ENCODE measurements around the gene FOXE1. TPM values are rescaled to one million over a fixed set of nuclear protein-coding genes. Genes with fewer than 3 reads are reported as not detected.

FOXE1 gene
- total and polyA plus RNA-seq, 2 donors (not counting 1 experiment from before 2014, with no cell fraction given): 2.0 TPM; not detected in 1

DNA sequence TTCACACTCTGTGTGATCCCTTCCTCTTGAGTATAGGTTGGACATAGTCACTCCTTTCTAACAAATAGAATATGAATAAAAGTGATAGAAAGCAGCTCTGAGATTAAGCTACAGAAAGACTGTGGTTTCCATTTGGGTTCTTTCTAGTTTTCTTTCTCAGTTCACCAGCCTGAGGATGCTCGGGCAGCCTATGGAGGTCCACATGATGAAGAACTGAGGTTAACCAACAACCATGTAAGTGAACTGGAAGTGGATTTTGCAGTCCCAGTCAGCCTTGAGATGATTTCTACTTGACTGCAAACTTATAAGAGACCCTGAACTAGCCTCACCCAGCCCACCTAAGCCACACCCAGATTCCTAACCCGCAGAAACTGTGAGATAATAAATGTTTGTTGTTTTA is 10.1 kb upstream of the FOXE1 start:
- DNase-seq (ENCODE audit: low read depth in 2 of 2): no peak
- no peak overlapping the region for H3K9ac ChIP-seq (ENCODE audit: insufficient read depth, low read length)
- no peaks in the 10 kb centered on the region for H4K20me1 ChIP-seq (ENCODE audit: control insufficient read depth, extremely low read depth, insufficient read depth, low read length)
- TF ChIP-seq EZH2 (IDR thresholded peaks at IDR 0.05; ENCODE audit: low read length, missing control alignments): no peak
- TF ChIP-seq, protein P1, sequence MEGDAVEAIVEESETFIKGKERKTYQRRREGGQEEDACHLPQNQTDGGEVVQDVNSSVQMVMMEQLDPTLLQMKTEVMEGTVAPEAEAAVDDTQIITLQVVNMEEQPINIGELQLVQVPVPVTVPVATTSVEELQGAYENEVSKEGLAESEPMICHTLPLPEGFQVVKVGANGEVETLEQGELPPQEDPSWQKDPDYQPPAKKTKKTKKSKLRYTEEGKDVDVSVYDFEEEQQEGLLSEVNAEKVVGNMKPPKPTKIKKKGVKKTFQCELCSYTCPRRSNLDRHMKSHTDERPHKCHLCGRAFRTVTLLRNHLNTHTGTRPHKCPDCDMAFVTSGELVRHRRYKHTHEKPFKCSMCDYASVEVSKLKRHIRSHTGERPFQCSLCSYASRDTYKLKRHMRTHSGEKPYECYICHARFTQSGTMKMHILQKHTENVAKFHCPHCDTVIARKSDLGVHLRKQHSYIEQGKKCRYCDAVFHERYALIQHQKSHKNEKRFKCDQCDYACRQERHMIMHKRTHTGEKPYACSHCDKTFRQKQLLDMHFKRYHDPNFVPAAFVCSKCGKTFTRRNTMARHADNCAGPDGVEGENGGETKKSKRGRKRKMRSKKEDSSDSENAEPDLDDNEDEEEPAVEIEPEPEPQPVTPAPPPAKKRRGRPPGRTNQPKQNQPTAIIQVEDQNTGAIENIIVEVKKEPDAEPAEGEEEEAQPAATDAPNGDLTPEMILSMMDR (conservative IDR thresholded peaks at IDR 0.05 in 1 of 2, IDR thresholded peaks at IDR 0.05 in 1 of 2; ENCODE audit: low read depth in 1 of 2, low read length in 2 of 2): no peak
- peaks cover 19% of the 10 kb centered on the region for H3K27me3 ChIP-seq (ENCODE audit: control insufficient read depth, insufficient read depth, low read length)
- no peak overlapping the region for H3K4me2 ChIP-seq (ENCODE audit: extremely low read depth, insufficient read depth, low read length)
- H3K36me3 ChIP-seq (ENCODE audit: control insufficient read depth, insufficient read depth, low read length): no peaks in the 10 kb centered on the region
- H3K4me1 ChIP-seq (ENCODE audit: control insufficient read depth, extremely low read depth, insufficient read depth, low read length): no peaks in the 10 kb centered on the region
- no peak overlapping the region for H2AFZ ChIP-seq (ENCODE audit: low read length)
- no peaks in the 10 kb centered on the region for H3K9me3 ChIP-seq (ENCODE audit: control insufficient read depth, insufficient read depth, low read depth, low read length)
- no peak overlapping the region for H3K4me3 ChIP-seq (replicated peaks in 1 of 4; ENCODE audit: control extremely low read depth in 1 of 4, insufficient read depth in 1 of 4, low read depth in 3 of 4, low read length in 4 of 4)
- H3K79me2 ChIP-seq (ENCODE audit: control insufficient read depth, insufficient read depth, low read length): no peaks in the 10 kb centered on the region
- no peak overlapping the region for H3K27ac ChIP-seq (ENCODE audit: insufficient read depth, low read length)

DNA sequence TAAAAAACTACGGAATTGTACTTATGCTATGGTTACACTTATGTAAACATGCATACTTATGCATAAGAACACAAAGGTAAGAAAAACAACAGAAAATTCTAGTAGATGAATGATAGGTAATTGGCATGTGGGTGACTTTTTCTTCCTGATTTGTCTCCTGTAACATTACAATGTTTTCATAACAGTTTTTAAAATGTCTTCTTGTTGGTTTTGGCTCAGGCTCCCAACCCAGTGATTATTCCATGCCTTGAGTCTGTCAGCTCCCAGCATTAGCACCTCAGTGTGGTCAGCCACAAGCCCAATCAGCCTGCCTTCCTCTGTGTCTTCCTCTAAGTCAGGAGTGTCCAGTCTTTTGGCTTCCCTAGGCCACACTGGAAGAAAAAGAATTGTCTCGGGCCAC is 7.9 kb upstream of the FOXE1 start:
- H3K27ac ChIP-seq (ENCODE audit: insufficient read depth, low read length): no peak overlapping the region
- no peaks in the 10 kb centered on the region for H4K20me1 ChIP-seq (ENCODE audit: control insufficient read depth, extremely low read depth, insufficient read depth, low read length)
- H2AFZ ChIP-seq (ENCODE audit: low read length): no peak overlapping the region
- TF ChIP-seq, protein P1 (conservative IDR thresholded peaks at IDR 0.05 in 1 of 2, IDR thresholded peaks at IDR 0.05 in 1 of 2; ENCODE audit: low read depth in 1 of 2, low read length in 2 of 2): no peak
- no peak for TF ChIP-seq EZH2 (IDR thresholded peaks at IDR 0.05; ENCODE audit: low read length, missing control alignments)
- H3K9me3 ChIP-seq (ENCODE audit: control insufficient read depth, insufficient read depth, low read depth, low read length): no peaks in the 10 kb centered on the region
- no peak overlapping the region for H3K9ac ChIP-seq (ENCODE audit: insufficient read depth, low read length)
- peak in 1 of 2 donors; percentile 68 for DNase-seq (ENCODE audit: low read depth in 2 of 2)
- peaks cover 41% of the 10 kb centered on the region for H3K27me3 ChIP-seq (ENCODE audit: control insufficient read depth, insufficient read depth, low read length)
- H3K36me3 ChIP-seq (ENCODE audit: control insufficient read depth, insufficient read depth, low read length): no peaks in the 10 kb centered on the region
- no peak overlapping the region for H3K4me2 ChIP-seq (ENCODE audit: extremely low read depth, insufficient read depth, low read length)
- no peak overlapping the region for H3K4me3 ChIP-seq (replicated peaks in 1 of 4; ENCODE audit: control extremely low read depth in 1 of 4, insufficient read depth in 1 of 4, low read depth in 3 of 4, low read length in 4 of 4)
- H3K79me2 ChIP-seq (ENCODE audit: control insufficient read depth, insufficient read depth, low read length): no peaks in the 10 kb centered on the region
- no peaks in the 10 kb centered on the region for H3K4me1 ChIP-seq (ENCODE audit: control insufficient read depth, extremely low read depth, insufficient read depth, low read length)

DNA sequence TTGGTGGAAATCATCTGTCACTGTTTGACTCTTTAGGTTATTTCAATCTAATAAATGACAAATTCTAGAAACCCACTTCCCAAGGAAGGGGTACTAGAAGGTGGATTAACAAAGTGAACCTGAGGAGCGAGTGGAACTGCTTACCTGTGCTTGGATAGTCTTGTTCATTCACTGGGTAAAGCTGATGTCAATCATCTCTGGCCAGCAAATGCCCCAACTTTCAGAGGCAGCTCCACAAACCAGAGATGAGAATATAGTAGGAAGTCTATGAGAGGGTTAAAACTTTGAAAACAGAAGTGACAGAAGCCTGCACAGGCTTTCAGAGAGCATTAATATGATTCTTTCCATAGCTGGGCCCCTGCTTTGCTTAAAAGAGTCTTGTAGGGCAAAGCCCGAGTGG is 7.3 kb upstream of the FOXE1 start:
- Histone ChIP-seq H3K79me2 (ENCODE audit: control insufficient read depth, insufficient read depth, low read length) (no peaks in the 10 kb centered on the region), H3K4me2 (ENCODE audit: extremely low read depth, insufficient read depth, low read length) (no peak overlapping the region), H3K36me3 (ENCODE audit: control insufficient read depth, insufficient read depth, low read length) (no peaks in the 10 kb centered on the region), H2AFZ (ENCODE audit: low read length) (no peak overlapping the region), H3K9me3 (ENCODE audit: control insufficient read depth, insufficient read depth, low read depth, low read length) (no peaks in the 10 kb centered on the region), H3K4me3 (replicated peaks in 1 of 4; ENCODE audit: control extremely low read depth in 1 of 4, insufficient read depth in 1 of 4, low read depth in 3 of 4, low read length in 4 of 4) (no peak overlapping the region), H3K9ac (ENCODE audit: insufficient read depth, low read length) (no peak overlapping the region), H4K20me1 (ENCODE audit: control insufficient read depth, extremely low read depth, insufficient read depth, low read length) (no peaks in the 10 kb centered on the region), H3K4me1 (ENCODE audit: control insufficient read depth, extremely low read depth, insufficient read depth, low read length) (no peaks in the 10 kb centered on the region), H3K27me3 (ENCODE audit: control insufficient read depth, insufficient read depth, low read length) (peaks cover 43% of the 10 kb centered on the region), H3K27ac (ENCODE audit: insufficient read depth, low read length) (no peak overlapping the region)
- no peak for DNase-seq (ENCODE audit: low read depth in 2 of 2)
- TF ChIP-seq, protein P1 (conservative IDR thresholded peaks at IDR 0.05 in 1 of 2, IDR thresholded peaks at IDR 0.05 in 1 of 2; ENCODE audit: low read depth in 1 of 2, low read length in 2 of 2): no peak
- TF ChIP-seq EZH2 (IDR thresholded peaks at IDR 0.05; ENCODE audit: low read length, missing control alignments): no peak

Measured in fibroblast of lung (primary cell).